CD4-positive, alpha-beta T cell (primary cell): ENCODE measurements around the gene DYNLT4. TPM values are rescaled to one million over a fixed set of nuclear protein-coding genes. Genes with fewer than 3 reads are reported as not detected.

Experiments
- ATAC-seq: fragments of 200-7000 bp; cut with Tn5 transposase; one replicate; pipeline ENCODE4 v1.10.0; 2022; ENCODE audit warnings: mild to moderate bottlenecking; ENCODE audit not compliant: poor library complexity
- CTCF ChIA-PET: fragments of 350-600 bp; sonication (Branson Sonifier 250); formaldehyde crosslinking; loops from one replicate; lab custom pipeline; 2021; ENCODE audit warnings: antibody characterized with exemption, inconsistent platforms; lab: Charles Lee
- POLR2A ChIA-PET: fragments of 350-600 bp; sonication (Branson Sonifier 250); formaldehyde crosslinking; loops from one replicate; lab custom pipeline; 2021; ENCODE audit warnings: antibody characterized with exemption, inconsistent platforms; lab: Charles Lee
- DNase-seq, 14 experiments: peaks; one replicate each; pipeline ENCODE4 v3.0.0-alpha.2; 2013 to 2020; ENCODE audit warnings: mixed read lengths in 2 of 14
- H3K27ac ChIP-seq, 2 donors: one replicate each; pipeline versions ENCODE4 v1.5.1 to v1.7.0; 2013; ENCODE audit warnings: low read length in 2 of 2, low read depth in 1 of 2, mild to moderate bottlenecking in 1 of 2
- H3K27me3 ChIP-seq, 2 experiments: 1 replicate in 1 of 2; 2 replicates in 1 of 2; pipeline versions ENCODE4 v1.6.1 to v1.7.0; 2013; ENCODE audit warnings: low read length in 2 of 2, control low read depth in 1 of 2, mild to moderate bottlenecking in 1 of 2, moderate library complexity in 1 of 2; ENCODE audit not compliant: insufficient read depth in 2 of 2, control insufficient read depth in 1 of 2
- H3K36me3 ChIP-seq: one replicate; pipeline ENCODE4 v1.6.1; 2013; ENCODE audit warnings: low read length, control low read depth; ENCODE audit not compliant: insufficient read depth
- H3K4me1 ChIP-seq: one replicate; pipeline ENCODE4 v1.6.1; 2013; ENCODE audit warnings: low read length, control low read depth; ENCODE audit not compliant: insufficient read depth
- H3K4me3 ChIP-seq: one replicate; pipeline ENCODE4 v1.5.1; 2013; ENCODE audit warnings: mild to moderate bottlenecking, low read length, moderate library complexity
- H3K9me3 ChIP-seq, 2 experiments: 1 replicate in 1 of 2; 2 replicates in 1 of 2; pipeline versions ENCODE4 v1.6.1 to v1.7.0; 2013; ENCODE audit warnings: low read length in 2 of 2, mild to moderate bottlenecking in 2 of 2, control low read depth in 1 of 2, moderate library complexity in 1 of 2; ENCODE audit not compliant: control insufficient read depth in 1 of 2, insufficient read depth in 1 of 2
- H3K27ac Mint-ChIP-seq: one replicate; pipeline ENCODE4 v1.8.0; 2020; ENCODE audit warnings: mixed read lengths
- H3K27me3 Mint-ChIP-seq: one replicate; pipeline ENCODE4 v1.8.0; 2021; ENCODE audit warnings: mixed read lengths
- H3K36me3 Mint-ChIP-seq: one replicate; pipeline ENCODE4 v1.8.0; 2021; ENCODE audit warnings: low read depth, mixed read lengths
- H3K4me1 Mint-ChIP-seq: one replicate; pipeline ENCODE4 v1.8.0; 2021; ENCODE audit warnings: low read depth, mixed read lengths
- H3K4me3 Mint-ChIP-seq: one replicate; pipeline ENCODE4 v1.8.0; 2020; ENCODE audit warnings: mild to moderate bottlenecking, mixed read lengths
- H3K9me3 Mint-ChIP-seq: one replicate; pipeline ENCODE4 v1.8.0; 2020; ENCODE audit warnings: mixed read lengths
- CTCF ChIP-seq: fragments of 200-600 bp; IDR thresholded peaks from one replicate; pipeline ENCODE4 v1.8.0; 2022; ENCODE audit warnings: antibody characterized with exemption, mild to moderate bottlenecking
- intact Hi-C, 2 experiments: fragments of 100-400 bp; cut with DNase I in 1 of 2; cut with micrococcal nuclease in 1 of 2; formaldehyde crosslinking; loops; one replicate each; pipeline versions ENCODE4 v1.15.1 to v1.9.0; 2023 to 2025; cut with DNase I, micrococcal nuclease
- total RNA-seq, 174 experiments: library from RNA in 2 of 174; stranded (reverse) in 2 of 174; gene quantifications; one replicate each; pipeline ENCODE4 v1.2.3 and lab custom pipeline; 2021 to 2026

Gene DYNLT4
- total RNA-seq, 2 experiments from 2014 or later = 1.8 to 2.1 TPM

DNA sequence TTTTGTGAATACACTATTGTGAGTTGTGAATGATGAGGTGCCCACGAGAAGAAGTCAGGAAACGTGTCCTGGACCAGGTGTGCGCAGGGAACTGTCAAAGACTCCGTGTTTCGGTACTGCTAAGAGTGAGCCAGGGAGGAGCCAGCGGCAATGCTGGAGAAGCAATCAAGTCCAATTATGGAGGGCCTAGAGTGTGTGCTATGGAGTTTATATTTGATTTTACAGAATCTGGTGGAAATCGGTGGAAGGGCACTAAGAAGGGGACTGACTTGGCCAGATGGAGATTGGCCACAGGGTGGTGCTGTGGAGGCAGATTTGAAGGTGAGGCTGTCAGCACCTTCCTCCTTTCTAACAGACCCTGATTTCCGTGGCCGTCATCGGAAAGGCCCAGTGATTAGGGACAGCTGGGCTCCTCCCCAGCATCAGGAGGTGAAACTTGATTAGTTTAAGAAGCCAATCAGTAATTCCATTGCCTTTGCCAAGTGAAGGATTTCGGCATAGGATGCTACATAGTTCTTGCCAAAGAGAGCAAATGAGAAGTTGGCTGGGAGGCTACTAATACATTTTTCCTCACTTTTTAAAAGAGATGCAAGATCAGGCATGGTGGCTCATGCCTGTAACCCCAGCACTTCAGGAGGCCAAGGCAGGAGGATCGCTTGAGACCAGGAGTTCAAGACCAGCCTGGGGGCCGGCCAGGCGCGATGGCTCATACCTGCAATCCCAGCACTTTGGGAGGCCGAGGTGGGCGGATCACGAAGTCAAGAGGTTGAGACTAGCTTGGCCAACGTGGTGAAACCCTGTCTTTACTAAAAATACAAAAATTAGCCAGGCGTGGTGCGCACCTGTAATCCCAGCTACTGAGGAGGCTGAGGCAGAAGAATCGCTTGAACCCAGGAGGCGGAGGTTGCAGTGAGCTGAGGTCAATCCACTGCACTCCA, 28.9 kb upstream of the DYNLT4 start:
- intact Hi-C loops = loop anchor here (1.0 to 5.0 kb wide), 7 partner anchors 15 to 657 kb away; partner anchors contain the start of genes BEST4 (in 1 of the 2), EIF2B3 (in 1 of the 2), HECTD3 (in 1 of the 2) and UROD (in 1 of the 2)
- peaks cover 11% of the 10 kb centered on the region for H3K27me3 Mint-ChIP-seq
- ChIA-PET POLR2A (interaction anchor here (0.6 to 1.1 kb wide), 4 partner anchors 9 to 468 kb away, joined by 3 to 5 read pairs (median 3); partner anchors contain the start of gene PLK3), CTCF (interaction anchor here (1.4 to 1.9 kb wide), 2 partner anchors 27 to 36 kb away, joined by 3 to 6 read pairs; partner anchors contain the start of gene PLK3)
- H3K4me3 Mint-ChIP-seq = no peak overlapping the region
- peaks cover 8% of the 10 kb centered on the region for H3K4me1 Mint-ChIP-seq
- TF ChIP-seq CTCF = peak; percentile 91
- no peak overlapping the region for H3K27ac ChIP-seq
- H3K27me3 ChIP-seq = no peaks in the 10 kb centered on the region
- ATAC-seq (peak; percentile 98), DNase-seq (peak; percentile 77 to 93 (median 84))
- no peaks in the 10 kb centered on the region for H3K9me3 ChIP-seq
- H3K4me1 ChIP-seq = peaks cover 9% of the 10 kb centered on the region
- H3K9me3 Mint-ChIP-seq = no peaks in the 10 kb centered on the region
- no peak overlapping the region for H3K27ac Mint-ChIP-seq
- H3K36me3 ChIP-seq = no peaks in the 10 kb centered on the region
- H3K4me3 ChIP-seq = no peak overlapping the region
- H3K36me3 Mint-ChIP-seq = no peaks in the 10 kb centered on the region

DNA sequence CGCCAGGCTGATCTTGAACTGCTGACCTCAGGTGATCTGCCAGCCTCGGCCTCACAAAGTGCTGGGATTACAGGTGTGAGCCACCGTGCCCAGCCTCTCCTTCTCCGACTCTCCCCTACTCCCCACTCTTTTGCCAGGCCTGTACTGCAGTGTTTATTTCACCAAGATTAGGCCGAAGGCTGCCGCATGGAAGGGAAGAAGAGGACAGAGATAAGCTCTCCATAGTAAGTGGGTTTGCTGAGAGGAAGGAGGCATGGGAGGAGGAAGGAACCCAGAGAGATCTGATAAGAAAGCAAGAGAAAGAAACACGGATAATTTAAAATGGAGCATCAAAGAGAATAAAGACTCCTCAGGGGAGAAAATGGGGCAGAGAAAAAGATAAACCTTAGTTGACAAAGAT, 27.2 kb upstream of the DYNLT4 start:
- Histone ChIP-seq H3K4me1 (peaks cover 9% of the 10 kb centered on the region), H3K4me3 (no peak overlapping the region), H3K27me3 (no peaks in the 10 kb centered on the region), H3K36me3 (no peaks in the 10 kb centered on the region), H3K27ac (no peak overlapping the region), H3K9me3 (no peaks in the 10 kb centered on the region)
- CTCF ChIA-PET = no interaction called here
- no peak overlapping the region for H3K4me3 Mint-ChIP-seq
- H3K36me3 Mint-ChIP-seq = no peaks in the 10 kb centered on the region
- POLR2A ChIA-PET = no interaction called here
- H3K27ac Mint-ChIP-seq = no peak overlapping the region
- no peak for DNase-seq
- peaks cover 8% of the 10 kb centered on the region for H3K4me1 Mint-ChIP-seq
- intact Hi-C loops = loop anchor here in 1 of 2 experiments (2.0 to 5.0 kb wide), 2 partner anchors 36 to 468 kb away; no protein-coding TSS in a partner anchor
- H3K9me3 Mint-ChIP-seq = no peaks in the 10 kb centered on the region
- TF ChIP-seq CTCF = no peak
- ATAC-seq = no peak
- peaks cover 4% of the 10 kb centered on the region for H3K27me3 Mint-ChIP-seq

DNA sequence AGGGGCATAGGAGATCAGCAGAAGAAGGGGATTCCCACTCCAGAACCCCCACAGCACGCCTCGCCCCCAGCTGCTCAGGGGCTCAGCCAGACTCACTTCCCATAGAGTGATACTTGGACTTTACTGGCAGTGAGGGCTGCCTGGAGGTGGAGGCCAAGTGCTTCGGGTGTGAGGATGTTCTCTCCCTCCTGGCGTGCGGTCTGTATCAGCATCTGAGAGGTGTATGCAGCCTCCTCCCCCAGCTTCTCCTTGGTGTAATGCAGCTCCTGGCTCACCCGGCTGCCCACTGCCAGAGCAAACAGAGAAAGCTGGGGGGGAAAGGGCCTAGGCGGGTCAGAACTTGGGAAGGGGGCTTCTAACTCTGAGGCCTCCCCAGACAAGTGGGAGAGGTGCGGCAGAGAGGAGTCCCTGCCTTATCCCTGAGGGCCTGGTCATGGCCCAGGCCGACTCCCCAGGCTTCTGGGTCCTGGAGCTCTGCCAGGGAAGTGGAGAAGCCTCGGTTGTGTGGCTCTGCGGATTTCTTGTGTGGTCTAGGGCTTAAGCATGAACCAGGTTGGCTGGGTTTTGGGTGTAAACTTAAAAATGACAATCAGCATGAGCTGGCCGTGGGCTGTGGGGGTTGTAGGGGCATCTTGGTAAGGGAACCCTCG, 25.0 kb upstream of the DYNLT4 start:
- Histone ChIP-seq H3K9me3 (no peaks in the 10 kb centered on the region), H3K27ac (no peak overlapping the region), H3K4me1 (peaks cover 9% of the 10 kb centered on the region), H3K27me3 (no peaks in the 10 kb centered on the region), H3K4me3 (no peak overlapping the region), H3K36me3 (no peaks in the 10 kb centered on the region)
- peaks cover 8% of the 10 kb centered on the region for H3K4me1 Mint-ChIP-seq
- CTCF ChIA-PET = interaction anchor here (0.5 to 0.6 kb wide), 2 partner anchors 106 to 135 kb away, joined by 3 read pairs; no protein-coding TSS in a partner anchor
- POLR2A ChIA-PET = interaction anchor here (0.9 to 3.4 kb wide), 2 partner anchors 11 to 32 kb away, joined by 3 to 13 read pairs; partner anchors contain the start of genes PLK3 and PTCH2
- H3K9me3 Mint-ChIP-seq = no peaks in the 10 kb centered on the region
- H3K27me3 Mint-ChIP-seq = peaks cover 3% of the 10 kb centered on the region
- TF ChIP-seq CTCF = no peak
- ATAC-seq (no peak), DNase-seq (no peak)
- intact Hi-C loops = loop anchor here in 1 of 2 experiments (5.0 kb wide), 1 partner anchor 470 kb away; no protein-coding TSS in a partner anchor
- no peak overlapping the region for H3K27ac Mint-ChIP-seq
- no peaks in the 10 kb centered on the region for H3K36me3 Mint-ChIP-seq
- H3K4me3 Mint-ChIP-seq = no peak overlapping the region
